Neural cell (in vitro differentiated cells): ENCODE measurements around the gene SPATS2. TPM values are rescaled to one million over a fixed set of nuclear protein-coding genes. Genes with fewer than 3 reads are reported as not detected.

Experiments used
- H2AFZ ChIP-seq: fragments of 200-600, 300-800 bp; sonication (generic), shearing (Covaris generic); 2 replicates; pipeline ENCODE4 v1.6.0; 2014; ENCODE audit warnings: low read depth, mild to moderate bottlenecking, antibody characterized with exemption, low read length, moderate library complexity
- H3F3A ChIP-seq: fragments of 200-600 bp; shearing (Covaris generic); 2 replicates; pipeline ENCODE4 v1.6.1; 2016; ENCODE audit warnings: mild to moderate bottlenecking, moderate library complexity, mixed read lengths, antibody characterized with exemption, low read length; ENCODE audit not compliant: insufficient read depth, poor library complexity, severe bottlenecking
- H3K27ac ChIP-seq: fragments of 200-600, 300-800 bp; sonication (generic), shearing (Covaris generic); 2 replicates; pipeline ENCODE4 v1.5.1; 2014; ENCODE audit warnings: mild to moderate bottlenecking, low read length, moderate library complexity
- H3K27me3 ChIP-seq: fragments of 300-800, 200-600 bp; sonication (generic), shearing (Covaris generic); 2 replicates; pipeline ENCODE4 v1.6.0; 2014; ENCODE audit warnings: mild to moderate bottlenecking, low read depth, low read length, moderate library complexity; ENCODE audit not compliant: insufficient read depth
- H3K36me3 ChIP-seq: fragments of 300-800, 200-600 bp; sonication (generic), shearing (Covaris generic); 2 replicates; pipeline ENCODE4 v1.5.1; 2014; ENCODE audit warnings: mild to moderate bottlenecking, antibody characterized with exemption, low read length, moderate library complexity; ENCODE audit not compliant: insufficient read depth
- H3K4me2 ChIP-seq: fragments of 300-800, 200-600 bp; sonication (generic), shearing (Covaris generic); 2 replicates; pipeline ENCODE4 v1.6.0; 2014; ENCODE audit warnings: mild to moderate bottlenecking, low read length
- H3K4me3 ChIP-seq: fragments of 300-800, 200-600 bp; sonication (generic), shearing (Covaris generic); 2 replicates; pipeline ENCODE4 v1.5.1; 2014; ENCODE audit warnings: mild to moderate bottlenecking, low read length, moderate library complexity
- H3K79me2 ChIP-seq: fragments of 200-600 bp; shearing (Covaris generic); replicated peaks from 2 replicates; pipeline ENCODE4 v1.6.0; 2014; ENCODE audit warnings: mild to moderate bottlenecking, low read length, moderate library complexity; ENCODE audit not compliant: insufficient read depth
- H3K9ac ChIP-seq: fragments of 300-800, 200-600 bp; sonication (generic), shearing (Covaris generic); 2 replicates; pipeline ENCODE4 v1.6.1; 2016; ENCODE audit warnings: mild to moderate bottlenecking, low read length, mixed read lengths
- H3K9me2 ChIP-seq: fragments of 200-600 bp; shearing (Covaris generic); 2 replicates; pipeline ENCODE4 v1.6.1; 2016; ENCODE audit warnings: mild to moderate bottlenecking, low read length, mixed read lengths; ENCODE audit not compliant: insufficient read depth
- H3K9me3 ChIP-seq: fragments of 200-600, 300-800 bp; sonication (generic), shearing (Covaris generic); 2 replicates; pipeline ENCODE4 v1.6.1; 2016; ENCODE audit warnings: mild to moderate bottlenecking, mixed run types, low read length, moderate library complexity, mixed read lengths
- H4K20me1 ChIP-seq: fragments of 200-600 bp; shearing (Covaris generic); 2 replicates; pipeline ENCODE4 v1.6.1; 2016; ENCODE audit warnings: mild to moderate bottlenecking, mixed run types; ENCODE audit not compliant: insufficient read depth
- EP300 ChIP-seq: fragments of 450-650 bp; conservative IDR thresholded peaks from 2 replicates; pipeline ENCODE4 v1.6.1; 2014; ENCODE audit warnings: antibody characterized with exemption, mild to moderate bottlenecking, moderate library complexity; ENCODE audit not compliant: poor library complexity, severe bottlenecking
- EZH2 ChIP-seq: fragments of 200-600, 300-800 bp; shearing (Covaris generic), sonication (generic); IDR thresholded peaks from 2 replicates; pipeline ENCODE4 v1.6.1; 2014; ENCODE audit warnings: antibody characterized with exemption, low read length, borderline replicate concordance, mild to moderate bottlenecking; ENCODE audit not compliant: insufficient read depth, poor library complexity, severe bottlenecking
- MXI1 ChIP-seq: fragments of 450-650 bp; conservative IDR thresholded peaks from 2 replicates; pipeline ENCODE4 v1.6.1; 2014; ENCODE audit warnings: antibody characterized with exemption, mild to moderate bottlenecking; ENCODE audit not compliant: poor library complexity, severe bottlenecking
- POLR2AphosphoS5 ChIP-seq: IDR thresholded peaks from 2 replicates; pipeline ENCODE4 v1.6.1; 2012
- RAD21 ChIP-seq: fragments of 450-650 bp; conservative IDR thresholded peaks from 2 replicates; pipeline ENCODE4 v1.6.1; 2014; ENCODE audit warnings: antibody characterized with exemption, mild to moderate bottlenecking, moderate library complexity
- REST ChIP-seq: IDR thresholded peaks from 2 replicates; pipeline ENCODE4 v1.6.1; 2012; ENCODE audit warnings: borderline replicate concordance
- SMC3 ChIP-seq: fragments of 450-650 bp; conservative IDR thresholded peaks from 2 replicates; pipeline ENCODE4 v1.6.1; 2014; ENCODE audit warnings: antibody characterized with exemption, mild to moderate bottlenecking, moderate library complexity; ENCODE audit not compliant: poor library complexity
- TAF1 ChIP-seq: IDR thresholded peaks from 2 replicates; pipeline ENCODE4 v1.6.1; 2012; ENCODE audit warnings: low read depth
- polyA plus RNA-seq: library from polyadenylated mRNA; depleted of rRNA; stranded (reverse); fragments of >200 nt; gene quantifications from 2 replicates; pipeline ENCODE4 v1.2.3, GENCODE V29; 2014
- TF ChIP-seq, protein P1 (sequence below): fragments of 450-650 bp; IDR thresholded peaks from 2 replicates; pipeline ENCODE4 v1.5.1; 2014; ENCODE audit warnings: antibody characterized with exemption, mild to moderate bottlenecking, moderate library complexity; ENCODE audit not compliant: poor library complexity, severe bottlenecking

The SPATS2 gene
- polyA plus RNA-seq, 1 donor from 2014 or later, result 58.4 TPM

DNA sequence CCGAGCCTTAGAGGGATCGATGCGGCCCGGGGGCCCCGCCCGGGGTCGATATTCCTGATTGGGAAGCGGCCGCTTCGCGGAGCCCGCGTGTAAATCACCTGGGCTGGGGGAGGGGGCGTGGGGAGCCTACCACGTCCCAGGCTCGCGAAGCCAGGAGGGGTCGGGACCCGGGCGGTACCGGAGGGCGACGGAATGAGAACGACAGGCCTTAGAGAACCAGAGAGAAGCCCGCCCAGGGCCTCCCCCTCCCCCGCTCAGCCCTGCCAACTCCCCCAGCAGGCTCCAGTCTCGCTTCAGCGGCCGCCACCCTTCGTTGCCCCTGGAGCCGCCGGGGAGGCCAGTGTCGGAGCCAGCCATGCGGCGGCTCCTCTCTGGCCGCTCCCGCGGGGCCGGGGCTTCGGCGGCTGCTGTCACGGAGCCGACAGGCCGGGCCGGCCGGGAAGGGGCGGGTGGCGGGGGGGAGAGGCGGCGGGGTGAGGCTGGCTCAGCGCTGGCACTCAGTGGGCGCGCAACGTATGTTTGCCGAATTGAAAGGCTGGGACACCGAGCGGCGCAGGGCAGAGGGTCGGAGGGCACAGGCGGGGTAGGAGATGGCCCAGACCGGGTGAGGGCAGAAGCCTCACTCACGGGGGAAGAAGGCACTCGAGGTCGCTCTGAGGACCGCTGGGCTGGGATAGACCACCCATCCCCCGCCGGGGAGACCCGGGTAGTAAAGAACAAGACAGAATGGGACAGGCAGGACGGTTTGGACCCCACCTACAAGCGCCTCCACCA lies 22.0 kb upstream of the SPATS2 start:
- Histone ChIP-seq H3K27ac (no peak overlapping the region), H3K79me2 (no peaks in the 10 kb centered on the region), H3K9me3 (no peaks in the 10 kb centered on the region), H4K20me1 (no peaks in the 10 kb centered on the region), H3K9ac (peak overlapping the region; percentile 31), H3K9me2 (no peaks in the 10 kb centered on the region), H3F3A (no peaks in the 10 kb centered on the region), H3K4me2 (no peak overlapping the region), H2AFZ (no peak overlapping the region), H3K27me3 (peaks cover 96% of the 10 kb centered on the region), H3K36me3 (no peaks in the 10 kb centered on the region), H3K4me3 (peak overlapping the region; percentile 60)
- peak; percentile 86 for TF ChIP-seq EZH2
- TF ChIP-seq, protein P1, sequence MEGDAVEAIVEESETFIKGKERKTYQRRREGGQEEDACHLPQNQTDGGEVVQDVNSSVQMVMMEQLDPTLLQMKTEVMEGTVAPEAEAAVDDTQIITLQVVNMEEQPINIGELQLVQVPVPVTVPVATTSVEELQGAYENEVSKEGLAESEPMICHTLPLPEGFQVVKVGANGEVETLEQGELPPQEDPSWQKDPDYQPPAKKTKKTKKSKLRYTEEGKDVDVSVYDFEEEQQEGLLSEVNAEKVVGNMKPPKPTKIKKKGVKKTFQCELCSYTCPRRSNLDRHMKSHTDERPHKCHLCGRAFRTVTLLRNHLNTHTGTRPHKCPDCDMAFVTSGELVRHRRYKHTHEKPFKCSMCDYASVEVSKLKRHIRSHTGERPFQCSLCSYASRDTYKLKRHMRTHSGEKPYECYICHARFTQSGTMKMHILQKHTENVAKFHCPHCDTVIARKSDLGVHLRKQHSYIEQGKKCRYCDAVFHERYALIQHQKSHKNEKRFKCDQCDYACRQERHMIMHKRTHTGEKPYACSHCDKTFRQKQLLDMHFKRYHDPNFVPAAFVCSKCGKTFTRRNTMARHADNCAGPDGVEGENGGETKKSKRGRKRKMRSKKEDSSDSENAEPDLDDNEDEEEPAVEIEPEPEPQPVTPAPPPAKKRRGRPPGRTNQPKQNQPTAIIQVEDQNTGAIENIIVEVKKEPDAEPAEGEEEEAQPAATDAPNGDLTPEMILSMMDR, result no peak
- TF ChIP-seq RAD21, result no peak
- TF ChIP-seq TAF1, result no peak
- no peak for TF ChIP-seq EP300

DNA sequence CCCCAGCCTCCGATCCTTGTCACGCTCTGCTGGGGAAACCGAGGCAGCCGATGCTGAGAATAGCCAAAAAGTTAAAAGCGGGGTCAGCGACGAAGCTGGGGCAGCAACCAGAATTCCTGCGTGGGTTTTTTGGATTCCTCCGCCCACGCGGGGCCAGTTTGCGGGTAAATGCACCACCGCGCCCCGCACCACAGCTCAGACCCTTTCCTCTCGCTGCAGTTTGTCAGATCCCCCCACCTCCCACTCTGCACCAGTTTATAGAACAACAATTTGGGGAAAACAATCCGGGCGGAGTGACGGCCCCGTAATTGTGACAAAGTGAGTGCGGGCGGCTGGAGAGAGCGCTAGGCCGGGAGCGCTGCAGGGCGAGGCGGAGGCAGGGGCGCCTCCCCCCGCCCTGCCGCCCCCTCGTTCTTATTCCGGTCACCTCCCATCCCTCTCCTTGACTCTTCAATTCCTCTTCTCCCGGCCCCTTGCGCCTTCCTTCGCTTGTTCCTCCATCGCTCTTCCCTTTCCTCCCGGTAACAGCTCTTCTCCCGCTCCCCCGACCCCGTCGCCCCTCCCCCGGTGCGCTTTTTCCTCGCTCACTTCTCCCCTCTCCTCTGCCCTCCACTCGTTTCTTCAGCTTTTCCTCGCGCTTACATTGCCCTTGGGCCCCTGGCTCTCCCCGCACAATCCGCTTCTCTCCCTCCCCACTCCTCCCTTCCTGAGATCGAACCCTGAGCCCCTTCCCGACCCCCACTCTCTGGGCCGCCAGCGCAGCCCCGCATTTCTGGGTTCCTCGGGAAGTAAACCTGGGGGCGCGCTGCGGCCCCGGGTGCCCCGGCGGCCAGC lies 21.2 kb upstream of the SPATS2 start:
- Histone ChIP-seq H3K9me2 (no peaks in the 10 kb centered on the region), H3K9ac (peak overlapping the region; percentile 16), H3K27ac (no peak overlapping the region), H3K79me2 (no peaks in the 10 kb centered on the region), H3K27me3 (peaks cover 88% of the 10 kb centered on the region), H4K20me1 (no peaks in the 10 kb centered on the region), H3K4me2 (peak overlapping the region; percentile 48), H3K9me3 (no peaks in the 10 kb centered on the region), H3K36me3 (no peaks in the 10 kb centered on the region), H2AFZ (no peak overlapping the region), H3F3A (no peaks in the 10 kb centered on the region), H3K4me3 (peak overlapping the region; percentile 60)
- TF ChIP-seq RAD21 (no peak), SMC3 (no peak), EP300 (no peak), REST (no peak), POLR2AphosphoS5 (peak; percentile 24), TAF1 (no peak), MXI1 (no peak), EZH2 (peak; percentile 73)
- TF ChIP-seq, protein P1, result no peak
